Measurements from ENCODE around the gene TOLLIP. TPM values are rescaled to one million over a fixed set of nuclear protein-coding genes. Genes with fewer than 3 reads are reported as not detected.

Gene TOLLIP
- total RNA-seq, 1 experiment from 2014 or later = 78.3 TPM

- H3K27me3 Mint-ChIP-seq (ENCODE audit: insufficient read depth, unreplicated experiment) = no peaks in the 10 kb centered on the region
- H3K36me3 Mint-ChIP-seq (ENCODE audit: insufficient read depth, unreplicated experiment) = peaks cover 9% of the 10 kb centered on the region
- Histone ChIP-seq H3K36me3 (ENCODE audit: control insufficient read depth, insufficient read depth, low read length) (no peaks in the 10 kb centered on the region), H3K4me3 (ENCODE audit: low read depth, low read length) (no peak overlapping the region), H3K27me3 (replicated peaks; ENCODE audit: control insufficient read depth, insufficient read depth, low read length) (no peaks in the 10 kb centered on the region), H3K4me1 (peaks cover 5% of the 10 kb centered on the region), H3K9me3 (no peaks in the 10 kb centered on the region)
- POLR2A ChIA-PET = no interaction called here
- BruUV-seq (replicated peaks) = no TSS peak
- DNase-seq = no peak
- intact Hi-C loops (cut with micrococcal nuclease; ENCODE audit: unreplicated experiment) = no loop called here
- no peak overlapping the region for H3K27ac Mint-ChIP-seq (ENCODE audit: unreplicated experiment)
- H3K4me3 Mint-ChIP-seq (ENCODE audit: unreplicated experiment) = no peak overlapping the region
- peaks cover 6% of the 10 kb centered on the region for H3K4me1 Mint-ChIP-seq (ENCODE audit: low read depth, unreplicated experiment)
- no peaks in the 10 kb centered on the region for H3K9me3 Mint-ChIP-seq (ENCODE audit: unreplicated experiment)
- TF ChIP-seq CTCF (IDR thresholded peaks at IDR 0.05; ENCODE audit: insufficient read depth in 1 of 2, low read depth in 1 of 2, low read length in 1 of 2, severe bottlenecking in 1 of 2, unreplicated experiment in 1 of 2) = no peak
- CTCF ChIA-PET = no interaction called here
These were observed 50.4 kb downstream of the TOLLIP start for GRCh38 chr11:1259076-1259461.

- no peak for TF ChIP-seq CTCF (IDR thresholded peaks at IDR 0.05; ENCODE audit: insufficient read depth in 1 of 2, low read depth in 1 of 2, low read length in 1 of 2, severe bottlenecking in 1 of 2, unreplicated experiment in 1 of 2)
- intact Hi-C loops (cut with micrococcal nuclease; ENCODE audit: unreplicated experiment) = no loop called here
- H3K4me1 Mint-ChIP-seq (ENCODE audit: low read depth, unreplicated experiment) = peaks cover 6% of the 10 kb centered on the region
- H3K27me3 Mint-ChIP-seq (ENCODE audit: insufficient read depth, unreplicated experiment) = no peaks in the 10 kb centered on the region
- Histone ChIP-seq H3K4me3 (ENCODE audit: low read depth, low read length) (no peak overlapping the region), H3K27me3 (replicated peaks; ENCODE audit: control insufficient read depth, insufficient read depth, low read length) (no peaks in the 10 kb centered on the region), H3K36me3 (ENCODE audit: control insufficient read depth, insufficient read depth, low read length) (no peaks in the 10 kb centered on the region), H3K9me3 (no peaks in the 10 kb centered on the region), H3K4me1 (peaks cover 5% of the 10 kb centered on the region)
- no TSS peak for BruUV-seq (replicated peaks)
- no peaks in the 10 kb centered on the region for H3K9me3 Mint-ChIP-seq (ENCODE audit: unreplicated experiment)
- ChIA-PET POLR2A (no interaction called here), CTCF (no interaction called here)
- H3K4me3 Mint-ChIP-seq (ENCODE audit: unreplicated experiment) = no peak overlapping the region
- H3K36me3 Mint-ChIP-seq (ENCODE audit: insufficient read depth, unreplicated experiment) = peaks cover 15% of the 10 kb centered on the region
- no peak overlapping the region for H3K27ac Mint-ChIP-seq (ENCODE audit: unreplicated experiment)
- DNase-seq = no peak
These were observed 50.9 kb downstream of the TOLLIP start for GRCh38 chr11:1258401-1259075.

- Histone ChIP-seq H3K9me3 (no peaks in the 10 kb centered on the region), H3K27me3 (replicated peaks; ENCODE audit: control insufficient read depth, insufficient read depth, low read length) (no peaks in the 10 kb centered on the region), H3K4me3 (ENCODE audit: low read depth, low read length) (no peak overlapping the region), H3K36me3 (ENCODE audit: control insufficient read depth, insufficient read depth, low read length) (no peaks in the 10 kb centered on the region), H3K4me1 (peaks cover 5% of the 10 kb centered on the region)
- POLR2A ChIA-PET = no interaction called here
- TF ChIP-seq CTCF (IDR thresholded peaks at IDR 0.05; ENCODE audit: insufficient read depth in 1 of 2, low read depth in 1 of 2, low read length in 1 of 2, severe bottlenecking in 1 of 2, unreplicated experiment in 1 of 2) = no peak
- Mint-ChIP-seq H3K27me3 (ENCODE audit: insufficient read depth, unreplicated experiment) (no peaks in the 10 kb centered on the region), H3K4me3 (ENCODE audit: unreplicated experiment) (no peak overlapping the region), H3K27ac (ENCODE audit: unreplicated experiment) (no peak overlapping the region), H3K36me3 (ENCODE audit: insufficient read depth, unreplicated experiment) (peaks cover 16% of the 10 kb centered on the region), H3K9me3 (ENCODE audit: unreplicated experiment) (no peaks in the 10 kb centered on the region), H3K4me1 (ENCODE audit: low read depth, unreplicated experiment) (peaks cover 5% of the 10 kb centered on the region)
- intact Hi-C loops (cut with micrococcal nuclease; ENCODE audit: unreplicated experiment) = no loop called here
- no peak for DNase-seq
- CTCF ChIA-PET = no interaction called here
- no TSS peak for BruUV-seq (replicated peaks)
These were observed 51.5 kb downstream of the TOLLIP start for GRCh38 chr11:1257916-1258315.

Measured in Caco-2 (cell line).